Stimulated activated CD4-positive, alpha-beta T cell treated with anti-CD3 and anti-CD28 coated beads, Interleukin-2, amount 100 ng/mL, for 48 hours (primary cell): ENCODE data around the gene LRRC36.

Experiments used
- DNase-seq, 2 donors: peaks; one replicate each; pipeline ENCODE4 v3.0.0-alpha.2; 2020

The LRRC36 gene

GRCh38 chr16:67296420-67296819 is 30.2 kb upstream of the LRRC36 start:
- DNase-seq = no peak

- no peak for DNase-seq
Measured at GRCh38 chr16:67298277-67298676, 28.3 kb upstream of the LRRC36 start.

GRCh38 chr16:67299269-67299668 is 27.3 kb upstream of the LRRC36 start:
- no peak for DNase-seq

GRCh38 chr16:67301080-67301782 is 25.4 kb upstream of the LRRC36 start:
- no peak for DNase-seq

- DNase-seq = no peak
Measured at GRCh38 chr16:67302076-67302475, 24.5 kb upstream of the LRRC36 start.

- DNase-seq = no peak
Measured at GRCh38 chr16:67302970-67303369, 23.6 kb upstream of the LRRC36 start.

- no peak for DNase-seq
Measured at GRCh38 chr16:67304020-67304419, 22.6 kb upstream of the LRRC36 start.

- DNase-seq = no peak
Measured at GRCh38 chr16:67305216-67306071, 21.2 kb upstream of the LRRC36 start.

GRCh38 chr16:67310561-67310960 is 16.1 kb upstream of the LRRC36 start:
- DNase-seq = no peak

- DNase-seq = peak; percentile 77 to 85
Measured at GRCh38 chr16:67311607-67312488, 14.8 kb upstream of the LRRC36 start.

- no peak for DNase-seq
Measured at GRCh38 chr16:67312719-67313118, 13.9 kb upstream of the LRRC36 start.

GRCh38 chr16:67317853-67318252 is 8.8 kb upstream of the LRRC36 start:
- no peak for DNase-seq

- no peak for DNase-seq
Measured at GRCh38 chr16:67326115-67326471, 522 bp upstream of the LRRC36 start.

- no peak for DNase-seq
Measured at GRCh38 chr16:67327743-67328142, 1.1 kb downstream of the LRRC36 start.

- no peak for DNase-seq
Measured at GRCh38 chr16:67329901-67330300, 3.3 kb downstream of the LRRC36 start.

GRCh38 chr16:67333315-67333714 is 6.7 kb downstream of the LRRC36 start:
- no peak for DNase-seq

GRCh38 chr16:67336116-67336515 is 9.5 kb downstream of the LRRC36 start:
- no peak for DNase-seq

GRCh38 chr16:67336648-67337047 is 10.0 kb downstream of the LRRC36 start:
- DNase-seq = no peak

- no peak for DNase-seq
Measured at GRCh38 chr16:67339453-67339852, 12.8 kb downstream of the LRRC36 start.

GRCh38 chr16:67341250-67341649 is 14.6 kb downstream of the LRRC36 start:
- DNase-seq = no peak

- no peak for DNase-seq
Measured at GRCh38 chr16:67342616-67343015, 16.0 kb downstream of the LRRC36 start.

GRCh38 chr16:67345401-67345800 is 18.8 kb downstream of the LRRC36 start:
- DNase-seq = no peak

GRCh38 chr16:67346341-67346740 is 19.7 kb downstream of the LRRC36 start:
- no peak for DNase-seq
